KOPT-K1 (cell line): ENCODE data around the gene ADARB2.

Experiments
- H3K27ac ChIP-seq: fragments of 200-600 bp; sonication (generic); 2 replicates; pipeline ENCODE4 v1.5.1; 2016; ENCODE audit warnings: antibody characterized with exemption, mild to moderate bottlenecking, low read depth, low read length; ENCODE audit not compliant: poor library complexity, severe bottlenecking
- H3K36me3 ChIP-seq: fragments of 200-600 bp; sonication (generic); 2 replicates; pipeline ENCODE4 v1.5.1; 2017; ENCODE audit warnings: antibody characterized with exemption, mild to moderate bottlenecking, low read length, moderate library complexity; ENCODE audit not compliant: insufficient read depth
- H3K9me3 ChIP-seq: fragments of 200-600 bp; sonication (generic); 2 replicates; pipeline ENCODE4 v1.5.1; 2017; ENCODE audit warnings: antibody characterized with exemption, low read length, mild to moderate bottlenecking; ENCODE audit not compliant: insufficient read depth, poor library complexity, severe bottlenecking

Gene ADARB2

DNA sequence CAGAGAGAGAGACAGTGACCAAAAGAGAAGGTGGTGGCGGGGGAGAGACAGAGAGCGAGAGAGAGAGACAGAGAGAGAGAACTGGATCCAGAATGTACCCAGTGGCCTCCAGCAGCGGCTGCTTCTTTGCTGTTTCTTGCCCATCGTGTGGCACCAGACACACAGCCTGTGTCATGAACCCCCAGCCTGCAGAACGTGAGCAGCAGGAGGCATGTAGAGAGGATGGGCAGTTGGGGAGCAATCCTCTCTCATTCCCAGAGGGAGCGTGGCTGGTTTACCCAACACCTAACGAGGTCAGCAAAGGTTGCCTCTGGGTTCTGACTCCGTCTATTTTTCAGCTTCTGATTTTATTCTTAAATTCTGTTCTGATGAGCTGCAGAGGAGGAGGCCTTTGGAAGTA, 168.1 kb downstream of the ADARB2 start:
- H3K9me3 ChIP-seq, result no peaks in the 10 kb centered on the region
- H3K27ac ChIP-seq, result no peak overlapping the region
- H3K36me3 ChIP-seq, result no peaks in the 10 kb centered on the region

DNA sequence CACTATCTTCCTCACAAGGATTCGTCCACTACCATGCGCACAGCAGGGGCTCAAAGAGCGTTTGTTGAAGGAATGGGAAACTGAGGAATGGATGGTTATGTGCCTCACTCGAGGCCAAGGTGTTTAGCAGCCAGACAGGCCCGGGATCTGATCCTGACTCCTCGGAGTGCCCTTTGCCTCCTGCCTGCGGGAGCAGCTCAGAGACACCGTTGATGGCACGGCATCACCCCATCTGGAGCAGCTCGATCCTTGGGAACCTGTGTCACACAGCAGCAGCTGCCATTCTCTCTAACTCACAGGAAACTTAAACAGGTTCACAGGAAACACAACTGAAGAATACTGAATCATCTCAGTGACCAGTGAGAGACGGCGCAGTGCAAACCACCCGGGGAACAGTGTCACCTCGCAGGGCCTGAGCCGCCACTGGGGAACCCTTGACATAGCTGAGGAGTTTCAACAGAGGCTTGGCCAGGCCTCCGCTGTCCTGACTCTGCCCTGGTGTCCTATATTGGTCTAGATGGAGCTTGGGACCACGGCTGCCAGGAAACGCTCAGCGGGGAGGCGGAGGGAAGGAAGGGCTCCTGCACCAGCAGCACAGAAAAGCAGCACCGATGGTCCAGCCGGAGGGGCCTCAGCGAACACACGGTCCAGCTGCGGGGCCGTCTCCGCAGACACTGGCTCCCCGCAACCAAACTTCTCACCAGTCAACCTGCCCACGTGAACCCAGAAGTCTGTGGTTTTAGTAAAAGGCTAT, 169.4 kb downstream of the ADARB2 start:
- Histone ChIP-seq H3K9me3 (no peaks in the 10 kb centered on the region), H3K36me3 (no peaks in the 10 kb centered on the region), H3K27ac (no peak overlapping the region)

DNA sequence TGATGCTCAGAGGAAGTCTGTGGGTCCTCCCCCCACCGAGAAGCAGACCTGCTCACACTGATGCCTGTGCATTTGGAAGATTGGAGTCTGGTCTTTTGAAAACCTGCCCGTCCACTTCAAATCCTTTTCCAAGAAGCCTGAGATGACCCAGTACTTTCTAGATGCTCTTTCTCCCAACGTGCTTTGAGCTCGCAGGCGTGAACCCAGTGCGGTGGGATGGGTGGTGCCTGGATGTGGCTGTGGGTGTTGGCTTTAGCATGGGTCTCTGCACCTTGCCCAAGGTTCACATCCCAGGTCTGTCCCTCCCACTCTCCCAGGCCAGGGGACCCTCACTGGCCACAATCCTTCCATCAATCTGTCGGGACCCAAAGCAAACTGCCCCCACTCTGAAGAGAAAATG, 170.2 kb downstream of the ADARB2 start:
- Histone ChIP-seq H3K27ac (no peak overlapping the region), H3K9me3 (no peaks in the 10 kb centered on the region), H3K36me3 (no peaks in the 10 kb centered on the region)

DNA sequence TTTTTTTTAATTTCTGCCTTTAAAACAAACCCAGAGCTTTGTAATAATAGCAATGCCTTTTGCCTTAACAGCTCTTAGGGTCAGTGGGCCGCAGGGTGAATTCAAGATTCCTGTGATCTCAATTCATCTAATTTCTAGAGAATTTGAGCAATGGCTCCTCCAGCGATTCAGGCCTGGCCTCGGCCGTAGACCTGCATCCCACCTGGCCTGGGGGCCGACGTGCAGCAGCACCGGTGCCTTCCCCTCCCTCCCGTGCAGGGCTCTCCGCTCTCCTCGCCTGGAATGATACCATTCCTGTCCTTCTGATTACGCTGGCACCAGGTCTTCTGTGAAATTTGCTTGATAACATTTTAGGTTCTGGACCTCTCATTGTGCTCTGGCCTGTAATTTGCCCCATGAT, 172.5 kb downstream of the ADARB2 start:
- H3K9me3 ChIP-seq, result no peaks in the 10 kb centered on the region
- no peak overlapping the region for H3K27ac ChIP-seq
- no peaks in the 10 kb centered on the region for H3K36me3 ChIP-seq

DNA sequence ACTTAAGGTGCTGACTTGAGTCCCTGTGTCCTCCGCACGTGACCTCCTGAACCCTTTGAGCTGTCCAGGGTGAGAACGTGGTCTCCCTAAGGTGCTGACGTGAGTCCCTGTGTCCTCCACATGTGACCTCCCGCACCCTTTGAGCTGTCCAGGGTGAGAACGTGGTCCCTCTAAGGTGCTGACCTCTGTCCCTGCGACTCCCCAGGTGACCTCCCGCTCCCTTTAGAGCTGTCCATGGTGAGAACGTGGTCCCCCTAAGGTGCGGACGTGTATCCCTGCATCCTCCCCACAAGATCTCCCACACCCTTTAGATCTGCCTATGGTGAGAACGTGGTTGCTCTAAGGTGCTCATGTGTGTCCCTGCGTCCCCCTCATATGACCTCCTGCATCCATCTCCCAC, 174.3 kb downstream of the ADARB2 start:
- no peaks in the 10 kb centered on the region for H3K9me3 ChIP-seq
- no peak overlapping the region for H3K27ac ChIP-seq
- H3K36me3 ChIP-seq, result no peaks in the 10 kb centered on the region

DNA sequence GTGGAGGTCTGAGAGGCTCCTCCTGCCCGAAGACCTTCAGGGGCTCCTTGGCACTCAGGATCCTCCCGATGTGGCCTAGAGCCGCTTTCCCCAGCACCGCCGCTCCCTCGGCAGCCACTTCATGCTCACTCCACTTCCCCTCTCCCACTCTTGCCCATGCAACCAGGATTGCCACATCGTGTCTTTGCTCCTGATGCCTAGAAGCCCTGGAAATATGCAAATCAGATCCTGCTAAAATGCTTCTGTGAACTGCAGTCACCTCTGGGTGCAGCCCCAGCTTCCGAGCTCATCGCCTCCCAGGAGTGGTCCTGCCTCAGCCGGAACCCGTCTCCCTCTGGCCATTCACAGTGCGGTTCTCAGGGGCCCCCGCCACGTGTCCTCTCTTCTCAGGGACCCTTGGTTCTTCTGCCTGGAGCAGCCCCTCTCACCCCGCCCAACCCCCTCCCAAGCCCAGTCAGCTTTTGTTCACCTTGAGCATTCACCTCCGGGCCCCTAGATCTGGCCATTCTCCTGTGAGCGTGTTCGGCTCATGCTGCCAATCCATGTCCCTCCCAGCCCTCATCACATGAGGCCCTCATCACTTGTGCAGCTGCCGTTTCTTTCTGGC, 175.5 kb downstream of the ADARB2 start:
- Histone ChIP-seq H3K9me3 (no peaks in the 10 kb centered on the region), H3K36me3 (no peaks in the 10 kb centered on the region), H3K27ac (no peak overlapping the region)

DNA sequence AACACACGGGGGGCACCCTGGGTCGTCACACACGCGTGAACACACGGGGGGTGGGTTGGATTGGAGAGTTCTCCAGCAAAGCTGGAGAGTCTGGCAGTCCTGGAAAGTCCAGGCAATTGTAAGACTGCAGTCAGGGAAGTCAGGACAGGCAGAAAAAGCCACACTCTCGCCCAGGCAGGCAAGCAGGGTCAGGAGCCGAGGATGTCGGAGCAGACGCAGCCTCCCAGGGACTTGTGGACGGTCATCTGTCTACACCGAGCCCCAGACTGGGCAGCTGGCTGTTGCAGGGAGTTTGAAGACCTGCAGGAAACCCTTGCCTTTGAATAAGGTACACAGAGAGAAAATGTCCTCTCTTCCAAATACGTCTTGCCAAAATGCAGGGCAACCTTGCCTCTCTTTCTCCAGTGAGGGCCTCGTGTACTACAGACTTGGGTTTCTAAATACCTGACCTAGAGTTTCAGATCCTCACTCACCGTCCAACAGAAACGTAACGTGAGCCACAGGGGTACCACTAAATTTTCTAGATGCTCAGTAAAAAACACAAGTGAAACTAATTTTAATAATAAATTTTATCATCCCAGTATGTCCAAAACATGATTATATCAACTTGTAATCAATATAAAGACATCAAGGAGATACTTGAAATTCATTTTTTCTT, 176.7 kb downstream of the ADARB2 start:
- Histone ChIP-seq H3K9me3 (no peaks in the 10 kb centered on the region), H3K27ac (no peak overlapping the region), H3K36me3 (no peaks in the 10 kb centered on the region)

DNA sequence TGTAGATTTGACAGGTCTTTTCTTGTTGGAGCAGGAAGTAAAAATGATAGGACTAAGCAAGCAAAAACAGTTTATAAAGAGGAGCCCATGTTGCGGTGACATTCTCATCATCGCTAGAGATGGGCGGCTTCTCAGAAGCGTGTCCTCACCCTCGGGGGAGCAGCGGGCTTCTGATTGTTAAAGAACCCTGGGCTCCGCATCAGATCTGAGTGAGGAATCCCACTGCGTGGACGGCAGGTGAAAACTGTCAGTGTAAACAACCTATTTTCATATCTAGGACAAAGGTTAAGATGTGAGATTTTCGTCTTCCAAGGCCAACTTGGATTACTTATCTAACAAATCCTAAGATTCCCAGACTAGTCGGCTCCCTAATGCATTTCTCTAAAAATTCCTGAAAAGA, 177.6 kb downstream of the ADARB2 start:
- no peak overlapping the region for H3K27ac ChIP-seq
- H3K9me3 ChIP-seq, result no peaks in the 10 kb centered on the region
- no peaks in the 10 kb centered on the region for H3K36me3 ChIP-seq

DNA sequence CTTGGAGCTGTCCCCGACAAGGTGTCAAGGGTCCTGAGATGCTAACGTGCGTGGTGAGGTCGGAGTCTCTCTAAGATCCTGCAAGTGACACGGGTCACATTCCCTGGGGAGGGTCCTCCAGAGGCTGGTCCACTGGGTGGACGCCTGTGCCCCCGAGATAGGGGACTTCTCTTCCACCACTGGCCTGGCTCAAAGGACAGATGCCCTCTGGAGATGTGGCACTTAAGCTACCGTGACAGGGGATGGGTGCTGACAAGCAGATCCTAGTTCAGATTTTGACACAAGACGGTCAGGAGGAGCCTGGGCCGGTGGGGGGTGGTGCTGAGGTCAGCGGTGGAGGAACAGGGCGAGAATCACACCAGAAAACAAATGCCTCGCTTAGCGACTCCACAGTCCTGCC, 178.0 kb downstream of the ADARB2 start:
- H3K9me3 ChIP-seq, result no peaks in the 10 kb centered on the region
- H3K36me3 ChIP-seq, result no peaks in the 10 kb centered on the region
- no peak overlapping the region for H3K27ac ChIP-seq

DNA sequence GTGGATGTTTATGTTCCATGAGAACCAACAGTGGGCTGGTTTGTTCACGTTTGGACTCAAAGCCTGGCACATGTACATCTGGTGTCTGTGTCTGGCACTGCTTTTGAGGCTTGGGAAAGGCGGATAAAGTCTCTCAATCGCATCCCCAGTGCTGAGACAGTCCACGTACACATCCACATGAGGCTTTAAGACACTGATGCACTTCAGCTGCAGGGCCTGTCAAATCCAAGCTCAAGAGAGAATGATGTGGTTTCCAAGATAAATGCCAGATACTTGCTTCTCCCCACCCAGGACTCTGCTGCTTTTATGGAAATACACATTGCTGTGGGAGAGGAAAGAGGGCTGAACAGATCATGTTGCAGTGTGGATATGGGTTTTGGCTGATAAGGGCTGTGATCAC, 178.4 kb downstream of the ADARB2 start:
- Histone ChIP-seq H3K27ac (no peak overlapping the region), H3K36me3 (no peaks in the 10 kb centered on the region), H3K9me3 (no peaks in the 10 kb centered on the region)

DNA sequence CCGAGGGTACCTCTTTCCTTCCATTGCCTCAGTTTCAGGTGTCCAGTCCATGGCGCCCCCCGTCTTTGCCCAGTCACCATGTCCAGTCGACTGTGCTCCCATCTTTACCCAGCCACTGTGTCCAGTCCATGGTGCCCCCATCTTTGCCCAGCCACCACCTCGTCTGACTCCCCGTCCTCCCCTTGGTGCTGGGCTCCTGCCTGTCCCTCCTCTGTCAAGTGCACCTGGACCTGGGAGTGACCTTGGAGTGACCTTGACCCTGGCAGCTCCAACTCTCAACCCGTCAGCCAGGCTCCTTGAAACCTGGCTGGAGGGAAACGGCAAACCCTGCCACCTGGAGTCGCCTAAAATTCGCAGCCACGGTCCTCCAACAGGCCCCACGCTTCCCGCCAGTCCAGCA, 180.2 kb downstream of the ADARB2 start:
- H3K36me3 ChIP-seq, result no peaks in the 10 kb centered on the region
- H3K9me3 ChIP-seq, result no peaks in the 10 kb centered on the region
- no peak overlapping the region for H3K27ac ChIP-seq

DNA sequence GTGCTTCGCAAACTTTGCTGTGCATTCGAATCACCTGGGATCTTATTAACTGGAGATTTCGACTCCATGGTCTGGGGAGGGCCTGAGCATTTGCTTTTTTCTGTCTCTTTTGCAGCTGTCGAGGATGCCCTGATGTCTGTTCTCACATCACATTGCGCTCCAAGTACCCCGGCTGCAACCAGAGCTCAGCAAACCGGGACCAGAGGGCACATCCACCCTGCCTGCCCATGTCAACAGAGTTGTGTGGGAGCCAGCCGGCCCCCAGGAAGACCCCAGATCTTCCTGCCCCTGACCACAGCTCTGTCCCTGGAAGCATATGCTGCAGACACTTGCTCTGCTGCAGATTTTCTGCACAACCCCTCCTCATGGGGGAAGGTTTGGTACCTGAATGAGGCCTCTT, 180.8 kb downstream of the ADARB2 start:
- H3K27ac ChIP-seq, result no peak overlapping the region
- no peaks in the 10 kb centered on the region for H3K9me3 ChIP-seq
- no peaks in the 10 kb centered on the region for H3K36me3 ChIP-seq

DNA sequence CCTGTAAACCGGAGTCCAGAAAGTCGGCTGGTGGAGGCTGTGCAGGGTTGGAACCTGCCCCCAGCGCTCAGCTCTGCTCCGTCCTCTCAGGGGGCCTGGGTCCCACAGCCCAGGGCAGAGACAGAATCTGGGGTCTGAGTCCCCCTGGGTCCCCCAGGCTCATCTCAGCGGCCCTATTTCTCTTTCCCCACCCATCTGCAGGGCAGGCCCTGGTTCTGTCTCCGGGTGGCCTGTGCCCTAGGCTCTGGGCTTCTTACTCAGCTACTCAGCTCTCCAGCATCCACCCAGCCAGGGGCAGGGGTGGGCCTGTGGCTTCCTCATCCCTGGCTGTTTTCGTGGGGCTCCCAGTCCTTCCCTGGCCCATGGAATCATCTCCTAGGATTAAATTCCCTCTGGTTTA, 183.4 kb downstream of the ADARB2 start:
- Histone ChIP-seq H3K9me3 (no peaks in the 10 kb centered on the region), H3K36me3 (no peaks in the 10 kb centered on the region), H3K27ac (no peak overlapping the region)

DNA sequence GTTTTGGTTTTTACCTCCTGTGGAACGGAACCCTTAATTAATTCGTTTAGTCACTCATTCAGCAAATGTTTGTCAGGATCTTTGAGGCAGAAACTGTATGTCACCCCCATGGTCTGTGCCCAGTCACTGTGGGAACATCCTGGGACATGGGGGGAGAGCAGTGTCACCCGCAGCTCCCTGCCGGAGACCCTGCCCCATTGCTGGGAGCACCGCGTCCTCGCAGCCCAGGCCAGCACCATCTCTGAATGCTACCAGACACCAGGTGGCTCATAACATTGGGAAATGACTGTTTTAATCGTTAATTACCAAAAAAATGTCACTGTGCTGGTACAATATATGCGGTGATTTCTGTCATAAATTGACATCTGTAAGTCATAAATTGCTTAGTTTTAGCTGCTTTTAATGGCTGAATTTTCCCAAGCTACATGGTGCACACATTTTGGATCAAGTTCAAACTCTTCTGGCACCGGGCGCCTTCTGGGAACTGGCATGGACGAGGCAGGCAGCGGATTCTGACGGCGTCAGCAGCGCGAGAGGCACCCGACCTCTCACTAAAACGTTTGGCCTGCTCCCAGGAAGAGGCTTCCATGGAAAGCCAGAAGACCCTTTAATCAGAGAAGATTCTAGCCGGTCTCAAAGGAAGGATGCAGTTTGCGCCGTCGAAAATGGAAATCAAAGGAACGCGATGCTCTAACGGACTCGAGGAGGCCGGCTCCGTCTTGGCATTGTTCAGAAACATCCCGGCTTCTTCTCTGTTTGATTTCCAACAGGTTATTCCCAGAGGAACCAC, 184.2 kb downstream of the ADARB2 start:
- Histone ChIP-seq H3K36me3 (no peaks in the 10 kb centered on the region), H3K9me3 (peaks cover 4% of the 10 kb centered on the region), H3K27ac (no peak overlapping the region)

DNA sequence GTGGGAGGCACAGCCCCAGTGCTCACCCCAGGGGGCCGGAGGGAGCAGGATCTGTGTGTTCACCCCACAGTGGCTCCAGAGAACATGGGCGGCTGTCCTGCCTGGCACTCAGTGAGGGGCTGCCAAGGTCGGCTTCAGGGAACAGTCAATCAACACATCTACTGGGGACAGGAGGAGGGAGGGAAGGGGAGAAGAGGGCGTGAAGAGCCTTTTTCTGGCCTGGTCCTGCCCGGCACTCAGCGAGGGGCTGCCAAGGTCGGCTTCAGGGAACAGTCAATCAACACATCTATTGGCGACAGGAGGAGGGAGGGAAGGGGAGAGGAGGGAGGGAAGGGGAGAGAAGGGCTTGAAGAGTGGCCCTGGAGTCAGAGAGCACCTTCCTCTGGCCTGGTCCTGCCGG, 184.9 kb downstream of the ADARB2 start:
- H3K27ac ChIP-seq, result no peak overlapping the region
- no peaks in the 10 kb centered on the region for H3K36me3 ChIP-seq
- peaks cover 8% of the 10 kb centered on the region for H3K9me3 ChIP-seq
